Ovary (tissue), 9 donors: Measurements from ENCODE around the gene NRDE2. TPM values are rescaled to one million over a fixed set of nuclear protein-coding genes. Genes with fewer than 3 reads are reported as not detected.

Experiments used
- DNase-seq, 5 donors: peaks; one replicate each; pipeline ENCODE4 v3.0.0-alpha.2; 2019 to 2020
- H3K27ac ChIP-seq, 2 donors: fragments of 200-600 bp; one replicate each; pipeline versions ENCODE4 v1.5.1 to v1.8.0; 2019 to 2022
- H3K27me3 ChIP-seq: fragments of 200-600 bp; one replicate; pipeline ENCODE4 v1.8.0; 2022
- H3K36me3 ChIP-seq: fragments of 200-600 bp; sonication (generic); one replicate; pipeline ENCODE4 v1.5.1; 2019
- H3K4me1 ChIP-seq: one replicate; pipeline ENCODE4 v1.8.1; 2013; ENCODE audit warnings: mild to moderate bottlenecking, moderate library complexity; ENCODE audit not compliant: insufficient read depth
- H3K4me3 ChIP-seq: fragments of 200-600 bp; sonication (generic); one replicate; pipeline ENCODE4 v1.5.1; 2017
- H3K9me3 ChIP-seq, 2 donors: fragments of 200-600 bp in 1 of 2; sonication (generic) in 1 of 2; one replicate each; pipeline versions ENCODE4 v1.5.1 to v1.8.1; 2013 to 2019; ENCODE audit warnings: mild to moderate bottlenecking in 1 of 2, moderate library complexity in 1 of 2
- EP300 ChIP-seq: sonication (generic); formaldehyde crosslinking; IDR thresholded peaks from one replicate; pipeline ENCODE4 v1.6.1; 2017; ENCODE audit warnings: antibody characterized with exemption
- POLR2A ChIP-seq: fragments of 450-650 bp; IDR thresholded peaks from one replicate; pipeline ENCODE4 v1.6.1; 2017; ENCODE audit warnings: antibody characterized with exemption, mild to moderate bottlenecking, moderate library complexity
- WGBS, 3 donors: extraction: QIAGEN DNeasy Blood & Tissue Kit in 1 of 3; methylation state at CpG; one replicate each; pipeline versions ENCODE4 v1.1.5 to v1.1.7; 2013 to 2017; 5-methylcytosine and 5-hydroxymethylcytosine counted together
- intact Hi-C, 4 donors: fragments of 100-400 bp; cut with DNase I; formaldehyde crosslinking; loops; one replicate each; pipeline versions ENCODE4 v1.11.0 to v1.15.1; 2022 to 2023
- polyA plus RNA-seq, 2 donors: library from polyadenylated mRNA; stranded (reverse); fragments of 200-250 nt in 1 of 2; fragments of 350-450 nt in 1 of 2; fragmentation: Illumina TruSeq in 1 of 2; extraction: RNeasy Lipid Tissue Mini Kit (QIAGEN cat#74804) in 1 of 2; gene quantifications; one replicate each; pipeline ENCODE4 v1.2.3, GENCODE V29; 2013 to 2014
- total RNA-seq, 7 donors: library from RNA; depleted of rRNA in 2 of 7; stranded (reverse); fragments of >200 nt in 2 of 7; fragmentation: NEBNext Ultra II Directional in 3 of 7; extraction: Animal tissue kit (Norgen Biotek cat#: 25700) in 3 of 7; gene quantifications; one replicate each; pipeline versions ENCODE4 v1.1.0 to v1.2.4, GENCODE V29; 2016 to 2023
- TF ChIP-seq, protein P1 (sequence below), 3 donors: fragments of 450-650 bp in 2 of 3; fragments of 200-600 bp in 1 of 3; IDR thresholded peaks; one replicate each; pipeline versions ENCODE4 v1.5.1 to v1.8.0; 2016 to 2022; ENCODE audit warnings: antibody characterized with exemption in 3 of 3, mild to moderate bottlenecking in 1 of 3
- donor health status: DM: no; HTN: no; CAD: no; lungs with moderate emphysema.
- donor health status: DM: no; HTN: no; CAD: no.
- donor health status: Bipolar disorder and iron deficiency.
- donor health status: DM: yes; HTN: yes; CAD: no.
- donor health status: DM: no; HTN: no; CAD: no.
- donor health status: DM: yes; HTN: yes; CAD: no.

NRDE2 gene
- total and polyA plus RNA-seq, 9 donors = 7.7 to 28.5 (median 15.4) TPM

DNA sequence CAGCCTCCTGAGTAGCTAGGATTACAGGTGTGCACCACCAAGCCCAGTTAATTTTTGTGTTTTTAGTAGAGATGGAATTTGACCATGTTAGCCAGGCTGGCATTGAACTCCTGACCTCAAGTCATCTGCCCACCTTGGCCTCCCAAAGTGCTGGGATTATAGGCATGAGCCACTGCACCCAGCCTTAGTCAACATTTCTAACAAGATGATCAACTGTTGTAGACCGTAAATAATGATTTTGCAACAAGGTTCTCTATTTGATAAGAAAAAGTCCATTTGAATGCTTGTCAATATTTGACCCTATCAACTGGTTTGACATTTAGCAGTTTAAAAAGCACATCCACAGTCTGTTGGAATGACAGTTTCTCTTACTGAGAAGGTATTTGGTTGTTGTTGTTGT is 25.2 kb upstream of the NRDE2 start:
- H3K9me3 ChIP-seq = no peaks in the 10 kb centered on the region
- no peak overlapping the region for H3K4me3 ChIP-seq
- no peak overlapping the region for H3K27ac ChIP-seq
- TF ChIP-seq EP300 (no peak), POLR2A (no peak)
- TF ChIP-seq, protein P1, sequence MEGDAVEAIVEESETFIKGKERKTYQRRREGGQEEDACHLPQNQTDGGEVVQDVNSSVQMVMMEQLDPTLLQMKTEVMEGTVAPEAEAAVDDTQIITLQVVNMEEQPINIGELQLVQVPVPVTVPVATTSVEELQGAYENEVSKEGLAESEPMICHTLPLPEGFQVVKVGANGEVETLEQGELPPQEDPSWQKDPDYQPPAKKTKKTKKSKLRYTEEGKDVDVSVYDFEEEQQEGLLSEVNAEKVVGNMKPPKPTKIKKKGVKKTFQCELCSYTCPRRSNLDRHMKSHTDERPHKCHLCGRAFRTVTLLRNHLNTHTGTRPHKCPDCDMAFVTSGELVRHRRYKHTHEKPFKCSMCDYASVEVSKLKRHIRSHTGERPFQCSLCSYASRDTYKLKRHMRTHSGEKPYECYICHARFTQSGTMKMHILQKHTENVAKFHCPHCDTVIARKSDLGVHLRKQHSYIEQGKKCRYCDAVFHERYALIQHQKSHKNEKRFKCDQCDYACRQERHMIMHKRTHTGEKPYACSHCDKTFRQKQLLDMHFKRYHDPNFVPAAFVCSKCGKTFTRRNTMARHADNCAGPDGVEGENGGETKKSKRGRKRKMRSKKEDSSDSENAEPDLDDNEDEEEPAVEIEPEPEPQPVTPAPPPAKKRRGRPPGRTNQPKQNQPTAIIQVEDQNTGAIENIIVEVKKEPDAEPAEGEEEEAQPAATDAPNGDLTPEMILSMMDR (IDR thresholded peaks at IDR 0.05) = no peak
- H3K4me1 ChIP-seq = no peaks in the 10 kb centered on the region
- no peaks in the 10 kb centered on the region for H3K27me3 ChIP-seq
- no peak for DNase-seq
- H3K36me3 ChIP-seq = no peaks in the 10 kb centered on the region
- WGBS, 3 donors = 92 to 100% (median 96%) methylated on average over 1 of the region's 1 CpG
- intact Hi-C loops = no loop called here

DNA sequence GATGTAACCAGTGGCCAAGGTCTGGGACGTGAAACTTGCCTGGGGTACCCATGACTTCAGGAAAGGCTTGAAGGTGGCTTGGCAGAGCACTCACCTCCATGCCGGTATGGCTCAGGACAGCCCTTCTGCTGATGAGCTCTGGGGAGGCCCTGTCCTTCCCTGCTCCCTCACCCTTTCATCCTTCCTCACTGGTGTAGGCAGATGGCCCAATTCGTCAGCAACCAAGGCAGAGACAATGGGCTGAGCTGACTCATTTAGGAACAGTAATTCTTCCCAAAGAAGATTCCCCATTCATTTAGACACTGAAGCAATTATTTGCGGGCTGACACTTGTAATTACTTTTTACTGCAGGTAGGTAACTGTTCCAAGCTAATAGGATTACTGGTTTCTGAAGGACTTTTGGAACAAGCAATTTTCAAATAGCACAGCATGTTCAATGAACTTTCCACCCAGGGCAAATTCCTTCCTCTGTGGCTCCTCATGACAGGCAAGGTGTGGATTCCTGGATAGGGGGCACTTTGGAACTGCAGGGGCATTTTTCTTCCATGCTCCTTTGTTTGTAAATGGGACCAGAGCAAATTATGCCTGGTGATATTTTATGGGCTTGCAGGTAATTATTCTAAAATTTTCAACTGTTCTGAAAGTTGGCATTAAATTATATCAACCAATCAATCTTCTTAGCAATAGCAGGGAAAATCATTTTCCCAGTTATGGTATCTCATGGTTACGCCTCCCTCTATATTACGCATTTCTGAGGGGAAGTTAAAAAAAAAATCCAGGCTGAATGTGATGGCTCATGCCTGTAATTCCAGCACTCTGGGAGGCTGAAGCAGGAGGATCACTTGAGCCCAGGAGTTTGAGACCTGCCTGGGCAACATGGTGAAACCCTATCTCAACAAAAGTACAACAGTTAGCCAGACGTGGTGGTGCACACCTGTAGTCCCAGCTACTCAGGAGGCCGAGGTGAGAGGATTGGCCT is 24.1 kb upstream of the NRDE2 start:
- intact Hi-C loops = no loop called here

DNA sequence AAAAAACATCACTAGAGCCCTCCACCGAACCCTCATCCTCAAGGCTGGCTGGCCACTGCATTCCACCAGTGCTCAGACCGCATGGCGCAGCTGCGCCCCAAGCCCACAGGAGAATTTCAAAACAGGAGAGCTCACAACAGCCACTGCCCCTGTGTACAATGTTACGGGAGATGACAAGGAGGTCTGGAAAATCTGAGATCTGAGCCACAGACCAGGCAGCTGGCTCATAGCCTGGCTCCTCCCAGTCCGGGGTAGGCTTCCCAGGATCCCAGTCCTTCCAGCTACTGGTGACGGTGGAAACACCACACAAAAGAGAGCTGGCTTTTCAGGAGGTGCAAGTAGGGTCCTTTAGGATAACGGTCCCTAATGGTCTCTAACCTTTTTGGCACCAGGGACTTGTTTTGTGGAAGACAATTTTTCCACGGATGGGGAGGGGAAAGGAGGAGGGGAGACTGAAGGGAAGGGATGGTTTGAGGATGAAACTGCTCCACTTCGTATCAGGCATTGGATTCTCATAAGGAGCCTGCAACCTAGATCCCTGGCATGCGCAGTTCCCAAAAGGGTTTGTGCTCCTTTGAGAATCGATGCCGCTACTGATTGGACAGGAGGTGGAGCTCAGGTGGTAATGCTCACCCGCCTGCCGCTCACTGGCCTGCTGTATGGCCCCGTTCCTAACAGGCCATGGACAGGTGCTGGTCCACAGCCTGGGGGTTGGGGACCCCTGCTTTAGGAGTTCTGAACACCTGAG is 23.0 kb upstream of the NRDE2 start:
- H3K36me3 ChIP-seq = no peaks in the 10 kb centered on the region
- H3K9me3 ChIP-seq = no peaks in the 10 kb centered on the region
- TF ChIP-seq, protein P1 (IDR thresholded peaks at IDR 0.05) = no peak
- TF ChIP-seq POLR2A (no peak), EP300 (no peak)
- no peak for DNase-seq
- H3K27me3 ChIP-seq = no peaks in the 10 kb centered on the region
- no peak overlapping the region for H3K4me3 ChIP-seq
- WGBS, 3 donors = 74 to 77% (median 77%) methylated on average over 16 of the region's 16 CpGs
- intact Hi-C loops = no loop called here
- no peak overlapping the region for H3K27ac ChIP-seq
- H3K4me1 ChIP-seq = no peaks in the 10 kb centered on the region

More for the DNA sequence above, 24.1 kb upstream of the NRDE2 start:
- TF ChIP-seq, protein P1 (IDR thresholded peaks at IDR 0.05) = no peak
- TF ChIP-seq POLR2A (no peak), EP300 (no peak)
- no peaks in the 10 kb centered on the region for H3K9me3 ChIP-seq
- DNase-seq = no peak
- no peak overlapping the region for H3K27ac ChIP-seq
- no peaks in the 10 kb centered on the region for H3K27me3 ChIP-seq
- H3K4me1 ChIP-seq = no peaks in the 10 kb centered on the region
- H3K4me3 ChIP-seq = no peak overlapping the region
- 71 to 77% (median 76%) methylated on average over 8 of the region's 8 CpGs for WGBS, 3 donors
- H3K36me3 ChIP-seq = no peaks in the 10 kb centered on the region

DNA sequence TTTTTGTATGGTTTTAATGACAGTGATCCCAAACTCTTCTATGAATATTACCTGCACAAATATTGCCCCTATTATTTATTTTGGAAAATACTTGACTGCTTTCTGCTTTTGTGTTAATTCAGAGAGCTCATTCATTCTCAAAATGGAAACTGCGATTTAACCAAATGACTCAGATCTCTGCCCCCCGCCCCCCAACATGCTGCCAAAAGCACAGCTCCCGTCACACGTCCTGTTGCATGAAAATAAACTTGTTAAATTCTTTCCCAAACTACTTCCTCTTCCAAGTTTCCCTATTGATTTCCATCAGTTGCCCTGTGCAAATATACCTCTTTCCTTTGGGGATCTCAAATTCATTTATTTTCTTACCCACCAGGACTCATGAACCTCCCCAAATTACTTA is 18.0 kb upstream of the NRDE2 start:
- H3K4me3 ChIP-seq = no peak overlapping the region
- no peaks in the 10 kb centered on the region for H3K36me3 ChIP-seq
- no peaks in the 10 kb centered on the region for H3K4me1 ChIP-seq
- TF ChIP-seq POLR2A (no peak), EP300 (no peak)
- TF ChIP-seq, protein P1 (IDR thresholded peaks at IDR 0.05) = no peak
- DNase-seq = no peak
- intact Hi-C loops = no loop called here
- 33 to 42% (median 35%) methylated on average over 4 of the region's 4 CpGs for WGBS, 3 donors
- no peaks in the 10 kb centered on the region for H3K27me3 ChIP-seq
- no peaks in the 10 kb centered on the region for H3K9me3 ChIP-seq
- no peak overlapping the region for H3K27ac ChIP-seq
